Immature natural killer cell (primary cell): Measurements from ENCODE around the gene DSTN. TPM values are rescaled to one million over a fixed set of nuclear protein-coding genes. Genes with fewer than 3 reads are reported as not detected.

Source experiments
- DNase-seq, 3 donors: peaks; one replicate each; pipeline ENCODE4 v3.0.0; 2022; ENCODE audit warnings: mixed read lengths in 1 of 3
- H3K27ac Mint-ChIP-seq, 6 donors: one replicate each; pipeline ENCODE4 v1.8.0; 2020; ENCODE audit warnings: mixed read lengths in 6 of 6, mild to moderate bottlenecking in 5 of 6, inconsistent platforms in 4 of 6, moderate library complexity in 3 of 6
- H3K27me3 Mint-ChIP-seq, 3 donors: one replicate each; pipeline ENCODE4 v1.8.0; 2020 to 2021; ENCODE audit warnings: low read depth in 3 of 3, mild to moderate bottlenecking in 3 of 3, mixed read lengths in 3 of 3, moderate library complexity in 3 of 3, inconsistent platforms in 1 of 3
- H3K36me3 Mint-ChIP-seq, 3 donors: one replicate each; pipeline ENCODE4 v1.8.0; 2020; ENCODE audit warnings: mixed read lengths in 3 of 3, inconsistent platforms in 2 of 3, mild to moderate bottlenecking in 2 of 3
- H3K4me1 Mint-ChIP-seq, 2 donors: one replicate each; pipeline ENCODE4 v1.8.0; 2020; ENCODE audit warnings: inconsistent platforms in 2 of 2, mild to moderate bottlenecking in 2 of 2, mixed read lengths in 2 of 2, moderate library complexity in 1 of 2
- H3K4me3 Mint-ChIP-seq, 5 donors: one replicate each; pipeline ENCODE4 v1.8.0; 2020; ENCODE audit warnings: mild to moderate bottlenecking in 5 of 5, mixed read lengths in 5 of 5, inconsistent platforms in 3 of 5, moderate library complexity in 3 of 5
- H3K9me3 Mint-ChIP-seq, 6 donors: one replicate each; pipeline ENCODE4 v1.8.0; 2020; ENCODE audit warnings: mild to moderate bottlenecking in 6 of 6, mixed read lengths in 6 of 6, inconsistent platforms in 4 of 6, moderate library complexity in 3 of 6
- polyA plus RNA-seq, 3 donors: library from polyadenylated mRNA; unstranded; fragments of 300-500 nt; fragmentation: Illumina TruSeq; gene quantifications; one replicate each; pipeline ENCODE4 v1.2.3, GENCODE V29; 2021

DSTN gene
- polyA plus RNA-seq, 3 donors from 2014 or later: 157 to 226 (median 225) TPM

GRCh38 chr20:17558154-17558940, 11.5 kb upstream of the DSTN start:
- Mint-ChIP-seq H3K4me3 (no peak overlapping the region), H3K27ac (no peak overlapping the region), H3K27me3 (peaks cover 0 to 4% (median 2%) of the 10 kb centered on the region in 3 donors), H3K9me3 (no peaks in the 10 kb centered on the region), H3K4me1 (peaks cover 0 to 2% of the 10 kb centered on the region in 2 donors), H3K36me3 (peaks cover 0 to 3% (median 0%) of the 10 kb centered on the region in 3 donors)
- no peak for DNase-seq

- peaks cover 0 to 2% of the 10 kb centered on the region in 2 donors for H3K4me1 Mint-ChIP-seq
- DNase-seq: no peak
- peaks cover 0 to 3% (median 0%) of the 10 kb centered on the region in 3 donors for H3K36me3 Mint-ChIP-seq
Measured at GRCh38 chr20:17558941-17559304, 11.0 kb upstream of the DSTN start.

GRCh38 chr20:17559338-17559737, 10.5 kb upstream of the DSTN start:
- no peak overlapping the region for H3K27ac Mint-ChIP-seq
- H3K36me3 Mint-ChIP-seq: peaks cover 0 to 3% (median 0%) of the 10 kb centered on the region in 3 donors
- peaks cover 0 to 4% (median 2%) of the 10 kb centered on the region in 3 donors for H3K27me3 Mint-ChIP-seq
- no peaks in the 10 kb centered on the region for H3K9me3 Mint-ChIP-seq
- DNase-seq: no peak
- H3K4me3 Mint-ChIP-seq: no peak overlapping the region
- peaks cover 0 to 2% of the 10 kb centered on the region in 2 donors for H3K4me1 Mint-ChIP-seq

More at GRCh38 chr20:17558941-17559304, 11.0 kb upstream of the DSTN start:
- no peak overlapping the region for H3K27ac Mint-ChIP-seq
- peaks cover 0 to 4% (median 2%) of the 10 kb centered on the region in 3 donors for H3K27me3 Mint-ChIP-seq
- no peak overlapping the region for H3K4me3 Mint-ChIP-seq
- no peaks in the 10 kb centered on the region for H3K9me3 Mint-ChIP-seq

GRCh38 chr20:17560344-17561074, 9.4 kb upstream of the DSTN start:
- Mint-ChIP-seq H3K27ac (peak overlapping the region in 1 of 6 donors; percentile 5), H3K9me3 (no peaks in the 10 kb centered on the region), H3K27me3 (peaks cover 0 to 4% (median 4%) of the 10 kb centered on the region in 3 donors), H3K4me1 (peaks cover 0 to 2% of the 10 kb centered on the region in 2 donors), H3K36me3 (peaks cover 0 to 7% (median 0%) of the 10 kb centered on the region in 3 donors), H3K4me3 (no peak overlapping the region)
- no peak for DNase-seq

GRCh38 chr20:17562804-17563305, 7.0 kb upstream of the DSTN start:
- no peak overlapping the region for H3K27ac Mint-ChIP-seq
- H3K9me3 Mint-ChIP-seq: no peaks in the 10 kb centered on the region
- H3K4me1 Mint-ChIP-seq: peaks cover 0 to 2% of the 10 kb centered on the region in 2 donors
- no peak overlapping the region for H3K4me3 Mint-ChIP-seq
- DNase-seq: no peak
- H3K27me3 Mint-ChIP-seq: peaks cover 1 to 6% (median 4%) of the 10 kb centered on the region in 3 donors
- H3K36me3 Mint-ChIP-seq: peaks cover 0 to 11% (median 0%) of the 10 kb centered on the region in 3 donors

GRCh38 chr20:17565169-17565845, 4.6 kb upstream of the DSTN start:
- Mint-ChIP-seq H3K27ac (no peak overlapping the region), H3K4me1 (peaks cover 6 to 7% of the 10 kb centered on the region in 2 donors)

GRCh38 chr20:17566345-17566744, 3.5 kb upstream of the DSTN start:
- no peaks in the 10 kb centered on the region for H3K9me3 Mint-ChIP-seq
- peaks cover 14 to 16% of the 10 kb centered on the region in 2 donors for H3K4me1 Mint-ChIP-seq
- no peak for DNase-seq
- H3K36me3 Mint-ChIP-seq: peaks cover 0 to 8% (median 0%) of the 10 kb centered on the region in 3 donors
- H3K27ac Mint-ChIP-seq: no peak overlapping the region
- H3K27me3 Mint-ChIP-seq: peaks cover 9 to 21% (median 9%) of the 10 kb centered on the region in 3 donors
- no peak overlapping the region for H3K4me3 Mint-ChIP-seq

More at GRCh38 chr20:17565169-17565845, 4.6 kb upstream of the DSTN start:
- no peaks in the 10 kb centered on the region for H3K9me3 Mint-ChIP-seq
- H3K36me3 Mint-ChIP-seq: peaks cover 0 to 9% (median 0%) of the 10 kb centered on the region in 3 donors
- peaks cover 6 to 14% (median 9%) of the 10 kb centered on the region in 3 donors for H3K27me3 Mint-ChIP-seq
- no peak overlapping the region for H3K4me3 Mint-ChIP-seq
- no peak for DNase-seq

GRCh38 chr20:17568045-17568788, 1.7 kb upstream of the DSTN start:
- Mint-ChIP-seq H3K9me3 (no peaks in the 10 kb centered on the region), H3K27ac (peak overlapping the region; percentile 12 to 74 (median 36)), H3K4me1 (peaks cover 27 to 35% of the 10 kb centered on the region in 2 donors)

GRCh38 chr20:17568972-17569521, 828 bp upstream of the DSTN start:
- Mint-ChIP-seq H3K4me1 (peaks cover 29 to 40% of the 10 kb centered on the region in 2 donors), H3K9me3 (no peaks in the 10 kb centered on the region), H3K27ac (peak overlapping the region in 4 of 6 donors; percentile 12 to 81 (median 68)), H3K4me3 (peak overlapping the region; percentile 72 to 94 (median 77)), H3K36me3 (peaks cover 0 to 8% (median 0%) of the 10 kb centered on the region in 3 donors), H3K27me3 (peaks cover 8 to 21% (median 9%) of the 10 kb centered on the region in 3 donors)
- DNase-seq: peak; percentile 14 to 24 (median 14)

More at GRCh38 chr20:17568045-17568788, 1.7 kb upstream of the DSTN start:
- H3K27me3 Mint-ChIP-seq: peaks cover 9 to 21% (median 9%) of the 10 kb centered on the region in 3 donors
- peaks cover 0 to 8% (median 0%) of the 10 kb centered on the region in 3 donors for H3K36me3 Mint-ChIP-seq
- DNase-seq: no peak
- peak overlapping the region; percentile 45 to 94 (median 72) for H3K4me3 Mint-ChIP-seq

GRCh38 chr20:17570347-17571152, 675 bp downstream of the DSTN start:
- peaks cover 7 to 21% (median 8%) of the 10 kb centered on the region in 3 donors for H3K27me3 Mint-ChIP-seq
- peak overlapping the region; percentile 93 to 98 (median 95) for H3K27ac Mint-ChIP-seq
- peak overlapping the region; percentile 92 to 97 (median 94) for H3K4me3 Mint-ChIP-seq
- no peaks in the 10 kb centered on the region for H3K9me3 Mint-ChIP-seq
- peaks cover 0 to 4% (median 0%) of the 10 kb centered on the region in 3 donors for H3K36me3 Mint-ChIP-seq
- peaks cover 29 to 46% of the 10 kb centered on the region in 2 donors for H3K4me1 Mint-ChIP-seq
- DNase-seq: peak in 1 of 3 donors; percentile 30

- DNase-seq: peak; percentile 24 to 51 (median 30)
- peak overlapping the region; percentile 92 to 97 (median 94) for H3K4me3 Mint-ChIP-seq
Measured at GRCh38 chr20:17571153-17571527, 1.3 kb downstream of the DSTN start.

More at GRCh38 chr20:17571153-17571527, 1.3 kb downstream of the DSTN start:
- Mint-ChIP-seq H3K9me3 (no peaks in the 10 kb centered on the region), H3K27ac (peak overlapping the region; percentile 93 to 98 (median 95)), H3K36me3 (peaks cover 0 to 2% (median 0%) of the 10 kb centered on the region in 3 donors), H3K4me1 (peaks cover 31 to 51% of the 10 kb centered on the region in 2 donors), H3K27me3 (peaks cover 7 to 21% (median 8%) of the 10 kb centered on the region in 3 donors)
